Measurements from ENCODE around the gene CHST10. TPM values are rescaled to one million over a fixed set of nuclear protein-coding genes. Genes with fewer than 3 reads are reported as not detected.

The CHST10 gene
- total RNA-seq, 1 experiment from 2014 or later = 29.7 TPM

DNA sequence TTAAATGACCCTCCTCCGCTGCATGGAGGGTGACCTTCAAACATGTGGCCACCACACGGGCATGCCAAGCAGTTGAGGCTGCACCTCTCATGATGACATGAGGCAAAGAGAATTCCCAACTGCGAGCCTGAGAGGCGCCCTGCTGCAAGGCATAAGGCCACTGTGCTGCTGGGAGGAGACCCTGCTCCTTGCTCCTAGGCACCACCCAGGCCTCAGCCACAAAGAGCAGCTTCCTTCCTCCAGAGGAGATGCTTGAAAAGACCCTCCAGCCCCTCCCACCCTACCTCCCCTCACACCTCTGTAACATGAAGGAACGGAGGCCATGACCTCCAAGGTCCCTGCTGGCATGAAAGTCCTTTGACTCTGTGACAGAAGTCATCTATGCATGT, 11.4 kb downstream of the CHST10 start:
- H3K9me3 ChIP-seq (ENCODE audit: control insufficient read depth, low read depth, low read length) = no peaks in the 10 kb centered on the region
- no peaks in the 10 kb centered on the region for H3K27me3 ChIP-seq (ENCODE audit: insufficient read depth, low read length)
- no CpG with 5 or more reads among the region's 5 CpGs for WGBS (ENCODE audit: extremely low coverage, insufficient read length, low lambda C conversion rate)
- Mint-ChIP-seq H3K4me3 (no peak overlapping the region), H3K27me3 (ENCODE audit: low read depth) (peaks cover 3% of the 10 kb centered on the region), H3K27ac (no peak overlapping the region), H3K4me1 (peaks cover 33 to 34% of the 10 kb centered on the region in 2 experiments), H3K36me3 (ENCODE audit: insufficient read depth in 1 of 3, low read depth in 3 of 3) (peaks cover 37 to 64% (median 58%) of the 10 kb centered on the region in 3 experiments), H3K9me3 (no peaks in the 10 kb centered on the region)
- H2BK5ac ChIP-seq (ENCODE audit: insufficient read length, low read length) = no peak overlapping the region
- no peaks in the 10 kb centered on the region for H3K23me2 ChIP-seq (ENCODE audit: insufficient read length, low read depth, low read length, poor library complexity, severe bottlenecking)
- no peak overlapping the region for H3K9ac ChIP-seq (ENCODE audit: extremely low read depth, insufficient read length, low read length)
- no peak for DNase-seq
- H3T11ph ChIP-seq (ENCODE audit: low read length) = no peak overlapping the region
- H3K79me2 ChIP-seq (ENCODE audit: insufficient read depth, low read length) = peaks cover 4% of the 10 kb centered on the region; the same call in 1 of the 2 replicates
- no peaks in the 10 kb centered on the region for H3K79me1 ChIP-seq (ENCODE audit: insufficient read depth, low read depth, low read length, poor library complexity, severe bottlenecking)
- H2BK20ac ChIP-seq (ENCODE audit: low read depth, low read length, poor library complexity, severe bottlenecking) = no peak overlapping the region
- H3K27ac ChIP-seq (ENCODE audit: insufficient read length, low read depth, low read length) = no peak overlapping the region
- H3K56ac ChIP-seq (ENCODE audit: insufficient read length, low read depth, low read length) = no peak overlapping the region
- no peak overlapping the region for H2AFZ ChIP-seq (ENCODE audit: low read length)
- H3K14ac ChIP-seq (ENCODE audit: insufficient read depth, low read length) = no peak overlapping the region
- no peak overlapping the region for H3K18ac ChIP-seq (ENCODE audit: insufficient read length, low read depth, low read length)
- H4K8ac ChIP-seq (replicated peaks; ENCODE audit: insufficient read length, low read depth, low read length) = no peak overlapping the region
- H2BK15ac ChIP-seq (ENCODE audit: low read depth, low read length) = no peak overlapping the region
- H2AK5ac ChIP-seq (ENCODE audit: insufficient read length, low read length) = no peak overlapping the region
- H4K5ac ChIP-seq (ENCODE audit: insufficient read length, low read depth, low read length) = no peak overlapping the region
- no peak overlapping the region for H3K4me2 ChIP-seq (ENCODE audit: insufficient read depth, insufficient read length, low read length)
- no peak overlapping the region for H2BK120ac ChIP-seq (ENCODE audit: low read depth, low read length, poor library complexity, severe bottlenecking)
- no peaks in the 10 kb centered on the region for H4K20me1 ChIP-seq (ENCODE audit: control insufficient read depth, insufficient read depth, insufficient read length)
- H3K23ac ChIP-seq (ENCODE audit: insufficient read length, low read depth, low read length) = no peak overlapping the region
- no peak overlapping the region for H2BK12ac ChIP-seq (ENCODE audit: insufficient read length, low read depth, low read length)
- no peak overlapping the region for H4K91ac ChIP-seq (ENCODE audit: insufficient read length, low read depth, low read length)
- H3K4ac ChIP-seq (ENCODE audit: low read depth, low read length) = no peak overlapping the region
- TF ChIP-seq, protein P1, sequence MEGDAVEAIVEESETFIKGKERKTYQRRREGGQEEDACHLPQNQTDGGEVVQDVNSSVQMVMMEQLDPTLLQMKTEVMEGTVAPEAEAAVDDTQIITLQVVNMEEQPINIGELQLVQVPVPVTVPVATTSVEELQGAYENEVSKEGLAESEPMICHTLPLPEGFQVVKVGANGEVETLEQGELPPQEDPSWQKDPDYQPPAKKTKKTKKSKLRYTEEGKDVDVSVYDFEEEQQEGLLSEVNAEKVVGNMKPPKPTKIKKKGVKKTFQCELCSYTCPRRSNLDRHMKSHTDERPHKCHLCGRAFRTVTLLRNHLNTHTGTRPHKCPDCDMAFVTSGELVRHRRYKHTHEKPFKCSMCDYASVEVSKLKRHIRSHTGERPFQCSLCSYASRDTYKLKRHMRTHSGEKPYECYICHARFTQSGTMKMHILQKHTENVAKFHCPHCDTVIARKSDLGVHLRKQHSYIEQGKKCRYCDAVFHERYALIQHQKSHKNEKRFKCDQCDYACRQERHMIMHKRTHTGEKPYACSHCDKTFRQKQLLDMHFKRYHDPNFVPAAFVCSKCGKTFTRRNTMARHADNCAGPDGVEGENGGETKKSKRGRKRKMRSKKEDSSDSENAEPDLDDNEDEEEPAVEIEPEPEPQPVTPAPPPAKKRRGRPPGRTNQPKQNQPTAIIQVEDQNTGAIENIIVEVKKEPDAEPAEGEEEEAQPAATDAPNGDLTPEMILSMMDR (conservative IDR thresholded peaks at IDR 0.05) = no peak
- peaks cover 13% of the 10 kb centered on the region; the same call in 1 of the 2 replicates for H3K4me1 ChIP-seq (ENCODE audit: insufficient read depth, low read length)
